Fibroblast of the aortic adventitia (primary cell): ENCODE data around the gene MXI1. TPM values are rescaled to one million over a fixed set of nuclear protein-coding genes. Genes with fewer than 3 reads are reported as not detected.
A peak's percentile ranks its signal among the peaks of the same experiment; 100 is the strongest.

Experiments used
- DNase-seq: peaks from one replicate; pipeline ENCODE4 v3.0.0-alpha.2; 2010; ENCODE audit warnings: low read depth
- H3K4me3 ChIP-seq: 2 replicates; pipeline ENCODE4 v1.5.1; 2011; ENCODE audit warnings: low read depth, mild to moderate bottlenecking, control low read depth, low read length, moderate library complexity
- total RNA-seq: library from RNA; depleted of rRNA; stranded (reverse); fragments of >200 nt; gene quantifications from 2 replicates; pipeline ENCODE4 v1.2.3, GENCODE V29; 2012; ENCODE audit warnings: low replicate concordance
- TF ChIP-seq, protein P1 (sequence below): IDR thresholded peaks from 2 replicates; pipeline ENCODE4 v1.5.1; 2011; ENCODE audit warnings: mild to moderate bottlenecking, low read length, control low read depth, inconsistent platforms; ENCODE audit not compliant: insufficient read depth

MXI1 gene
- total RNA-seq, result 20.3 and 32.7 TPM in 2 replicates

DNA sequence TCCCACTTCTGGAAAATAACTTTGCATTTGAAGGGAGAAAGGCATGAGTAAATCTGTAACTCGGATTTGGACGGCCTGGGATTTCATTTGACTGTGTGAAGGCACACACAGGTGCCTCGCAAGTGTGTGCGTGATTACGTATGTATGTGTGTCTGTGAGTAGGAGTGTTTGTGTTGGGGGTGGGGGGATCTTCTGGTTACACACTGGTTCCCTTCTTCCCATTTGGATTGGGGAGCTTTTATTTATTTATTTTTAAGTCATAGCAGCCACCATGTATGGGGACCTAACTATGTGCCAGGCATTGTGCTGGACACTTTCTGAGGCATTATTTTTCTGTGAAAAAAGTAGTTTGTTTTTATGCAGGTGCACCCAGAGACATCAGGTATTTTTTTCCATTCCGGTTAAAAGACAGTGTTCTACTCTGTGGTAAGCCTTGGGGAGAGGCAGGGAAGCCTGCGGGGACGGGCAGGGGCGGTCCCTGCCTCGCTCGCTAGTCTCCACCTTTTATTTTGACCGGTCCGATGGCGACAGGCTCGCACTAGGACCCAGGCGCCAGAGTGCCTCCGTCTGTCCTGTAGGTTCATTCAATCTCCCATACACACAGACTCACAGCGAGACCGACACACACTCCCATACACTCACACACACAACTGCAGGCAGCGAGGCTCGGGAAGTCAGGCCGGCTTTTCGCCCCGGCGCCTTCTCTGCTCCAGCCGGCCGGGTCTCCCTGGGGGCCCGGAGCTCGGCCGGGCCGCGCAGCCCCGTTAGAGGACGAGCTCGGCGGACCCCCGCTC, at the start of gene MXI1:
MXI1 (plus strand) TSS at position 595 of the 794 bp plus-strand sequence. CDS start 204 bp downstream, outside the sequence.
- peak within 1 kb of the TSS; percentile 71 for H3K4me3 ChIP-seq
- DNase-seq, result peak; percentile 76
- TF ChIP-seq, protein P1, sequence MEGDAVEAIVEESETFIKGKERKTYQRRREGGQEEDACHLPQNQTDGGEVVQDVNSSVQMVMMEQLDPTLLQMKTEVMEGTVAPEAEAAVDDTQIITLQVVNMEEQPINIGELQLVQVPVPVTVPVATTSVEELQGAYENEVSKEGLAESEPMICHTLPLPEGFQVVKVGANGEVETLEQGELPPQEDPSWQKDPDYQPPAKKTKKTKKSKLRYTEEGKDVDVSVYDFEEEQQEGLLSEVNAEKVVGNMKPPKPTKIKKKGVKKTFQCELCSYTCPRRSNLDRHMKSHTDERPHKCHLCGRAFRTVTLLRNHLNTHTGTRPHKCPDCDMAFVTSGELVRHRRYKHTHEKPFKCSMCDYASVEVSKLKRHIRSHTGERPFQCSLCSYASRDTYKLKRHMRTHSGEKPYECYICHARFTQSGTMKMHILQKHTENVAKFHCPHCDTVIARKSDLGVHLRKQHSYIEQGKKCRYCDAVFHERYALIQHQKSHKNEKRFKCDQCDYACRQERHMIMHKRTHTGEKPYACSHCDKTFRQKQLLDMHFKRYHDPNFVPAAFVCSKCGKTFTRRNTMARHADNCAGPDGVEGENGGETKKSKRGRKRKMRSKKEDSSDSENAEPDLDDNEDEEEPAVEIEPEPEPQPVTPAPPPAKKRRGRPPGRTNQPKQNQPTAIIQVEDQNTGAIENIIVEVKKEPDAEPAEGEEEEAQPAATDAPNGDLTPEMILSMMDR, result no peak

DNA sequence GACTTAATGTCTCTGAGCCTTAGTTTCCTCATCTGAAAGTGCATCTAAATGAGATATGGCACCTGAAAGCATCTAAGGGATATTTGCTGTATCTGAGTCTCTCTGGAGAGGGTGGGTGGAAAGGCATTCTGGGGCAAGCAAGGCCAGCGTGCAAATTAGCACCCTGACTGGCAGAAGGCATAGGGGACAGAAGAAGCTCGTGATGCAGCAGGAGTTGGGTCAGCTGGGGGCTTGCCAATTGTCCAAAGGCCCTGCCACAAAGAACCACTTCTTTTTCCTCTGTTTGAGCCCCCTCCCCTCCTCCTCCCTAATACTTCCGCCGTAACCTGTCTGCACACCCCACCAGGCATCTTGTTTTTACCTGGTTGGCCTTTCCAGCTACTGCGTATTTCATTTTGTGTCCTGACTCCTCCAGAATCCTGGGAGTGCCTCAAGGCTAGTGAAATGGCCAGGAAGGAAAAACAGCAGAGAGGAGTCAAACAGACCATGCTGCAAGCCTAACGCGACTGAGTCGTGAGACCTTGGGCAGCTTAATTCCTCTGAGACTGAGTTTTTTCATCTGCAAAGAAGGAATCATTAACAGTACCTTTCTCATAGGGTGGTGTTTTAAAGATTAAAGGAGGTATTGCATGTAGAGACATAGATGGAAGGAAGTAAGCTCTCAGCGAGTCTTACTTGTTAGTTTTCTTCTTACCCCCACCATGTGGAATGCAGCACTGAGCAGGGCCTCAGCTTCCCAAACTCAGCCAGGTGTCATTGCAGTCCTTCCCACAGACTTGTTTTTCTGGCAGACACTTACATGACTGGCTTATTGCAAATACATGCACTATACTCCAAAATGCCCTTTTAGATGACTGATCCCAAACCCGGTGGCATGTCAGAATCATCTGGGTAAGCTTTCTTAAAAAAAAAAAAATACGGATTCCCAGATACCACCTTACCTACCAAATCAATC, 49.1 kb upstream of the MXI1 start:
- H3K4me3 ChIP-seq, result no peak overlapping the region
- TF ChIP-seq, protein P1, result no peak
- no peak for DNase-seq

DNA sequence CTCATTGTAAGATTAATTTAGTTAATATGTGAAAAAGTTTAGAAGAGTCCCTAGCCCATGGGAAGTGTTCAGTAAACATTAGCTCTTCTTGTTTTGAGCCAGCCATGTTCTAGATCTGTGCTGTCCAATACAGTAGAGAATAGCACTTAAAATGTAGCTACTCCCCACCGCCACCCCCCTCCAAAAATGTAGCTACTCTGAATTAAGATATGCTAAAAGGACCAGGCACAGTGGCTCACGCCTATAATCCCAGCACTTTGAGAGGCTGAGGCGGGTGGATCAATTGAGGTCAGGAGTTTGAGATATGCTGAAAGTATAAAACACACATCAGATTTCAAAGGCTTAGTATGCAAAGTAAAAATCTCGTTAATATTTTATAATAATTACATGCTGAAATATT, 47.3 kb upstream of the MXI1 start:
- DNase-seq, result no peak
- TF ChIP-seq, protein P1, result no peak
- H3K4me3 ChIP-seq, result no peak overlapping the region

DNA sequence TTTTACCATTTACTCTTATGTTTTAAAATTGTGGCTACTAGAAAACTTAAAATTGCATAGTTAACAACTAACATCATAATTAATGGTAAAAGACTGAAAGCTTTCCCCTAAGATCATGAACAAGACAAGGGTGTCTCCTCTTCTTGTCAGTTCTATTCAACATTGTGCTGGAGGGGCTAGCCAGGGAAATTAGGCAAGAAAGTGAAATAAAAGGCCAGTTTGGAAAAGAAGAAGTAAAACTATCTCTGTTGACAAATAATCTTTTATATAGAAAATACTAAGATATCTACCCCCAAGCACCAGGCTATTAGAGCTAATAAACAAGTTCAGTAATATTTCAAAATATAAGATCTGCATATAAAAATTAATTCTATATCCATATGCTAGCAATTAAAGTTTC, 46.9 kb upstream of the MXI1 start:
- TF ChIP-seq, protein P1, result no peak
- no peak overlapping the region for H3K4me3 ChIP-seq
- no peak for DNase-seq

DNA sequence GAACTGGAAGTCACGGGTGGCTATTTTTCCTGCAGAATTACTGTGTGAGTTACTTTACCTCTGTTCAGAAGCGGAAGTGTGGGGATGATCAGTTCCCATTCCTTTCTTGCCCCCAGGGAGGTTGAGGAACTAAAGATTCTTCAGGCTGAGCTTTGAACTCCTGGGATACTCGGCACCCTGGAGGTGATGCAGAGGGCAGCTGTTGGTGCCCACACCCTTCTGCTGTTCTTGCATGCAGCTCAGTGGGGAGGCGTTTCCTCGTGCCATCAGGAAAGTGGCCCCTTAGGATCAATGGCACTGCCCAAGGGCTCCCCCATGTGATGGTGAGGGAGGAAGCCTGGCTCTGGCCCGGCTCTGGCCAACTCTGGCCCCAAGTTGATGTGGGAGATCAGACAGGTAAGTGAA, 44.7 kb upstream of the MXI1 start:
- TF ChIP-seq, protein P1, result no peak
- no peak for DNase-seq
- no peak overlapping the region for H3K4me3 ChIP-seq

DNA sequence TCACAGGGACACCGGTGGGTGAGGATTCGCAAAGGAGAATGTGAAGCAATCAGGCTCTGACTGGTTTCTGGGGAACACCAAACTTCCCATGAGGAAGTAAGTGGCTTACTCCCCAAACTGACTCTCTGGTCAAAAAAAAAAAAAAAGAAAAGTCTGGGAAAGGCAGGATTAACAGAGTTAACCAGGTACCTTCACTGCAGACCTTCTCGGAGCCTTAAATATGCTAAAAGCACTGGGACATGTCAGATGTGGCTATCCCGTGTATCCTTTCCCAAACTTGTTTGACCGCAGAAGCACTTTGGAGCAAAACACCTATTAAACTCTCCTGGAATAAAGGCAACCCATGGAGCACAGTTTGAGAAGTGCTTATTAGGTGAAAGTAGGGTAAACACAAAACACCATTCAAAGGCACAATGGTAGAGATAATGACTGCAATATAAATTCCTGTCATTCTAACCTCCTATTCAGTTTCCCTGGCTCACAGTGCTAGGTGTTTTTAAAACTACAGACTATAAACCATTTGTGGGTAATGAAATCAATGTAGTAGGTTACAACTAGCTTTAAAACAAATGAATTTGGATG, 44.1 kb upstream of the MXI1 start:
- TF ChIP-seq, protein P1, result no peak
- no peak overlapping the region for H3K4me3 ChIP-seq
- DNase-seq, result no peak
